ENCODE data around the gene ST6GALNAC5. TPM values are rescaled to one million over a fixed set of nuclear protein-coding genes. Genes with fewer than 3 reads are reported as not detected.
A peak's percentile ranks its signal among the peaks of the same experiment; 100 is the strongest.

Gene ST6GALNAC5
- total RNA-seq, 1 donor from 2014 or later, result 30.7 TPM

DNA sequence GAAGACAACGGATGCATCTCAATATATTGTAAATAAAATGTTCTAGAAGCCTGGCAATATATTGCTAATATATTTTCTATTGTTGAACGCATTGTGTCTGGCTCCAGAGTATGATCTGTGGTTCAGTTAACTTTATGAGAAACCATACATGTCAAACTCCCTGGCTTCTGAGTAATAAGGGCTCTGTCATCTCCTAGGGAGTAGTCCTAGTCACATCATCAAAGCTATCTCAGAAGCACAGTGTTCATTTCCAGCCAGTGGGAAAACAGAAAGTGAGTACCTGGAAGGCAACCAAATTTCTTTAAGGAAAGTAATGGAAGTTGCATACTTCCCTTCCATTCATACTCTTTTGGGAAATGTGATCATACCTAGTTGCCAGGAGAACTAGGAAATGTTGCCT lies 27.0 kb upstream of the ST6GALNAC5 start:
- TF ChIP-seq EZH2phosphoT487 (IDR thresholded peaks at IDR 0.05) (no peak), EZH2 (IDR thresholded peaks at IDR 0.05) (no peak)
- TF ChIP-seq, protein P1, sequence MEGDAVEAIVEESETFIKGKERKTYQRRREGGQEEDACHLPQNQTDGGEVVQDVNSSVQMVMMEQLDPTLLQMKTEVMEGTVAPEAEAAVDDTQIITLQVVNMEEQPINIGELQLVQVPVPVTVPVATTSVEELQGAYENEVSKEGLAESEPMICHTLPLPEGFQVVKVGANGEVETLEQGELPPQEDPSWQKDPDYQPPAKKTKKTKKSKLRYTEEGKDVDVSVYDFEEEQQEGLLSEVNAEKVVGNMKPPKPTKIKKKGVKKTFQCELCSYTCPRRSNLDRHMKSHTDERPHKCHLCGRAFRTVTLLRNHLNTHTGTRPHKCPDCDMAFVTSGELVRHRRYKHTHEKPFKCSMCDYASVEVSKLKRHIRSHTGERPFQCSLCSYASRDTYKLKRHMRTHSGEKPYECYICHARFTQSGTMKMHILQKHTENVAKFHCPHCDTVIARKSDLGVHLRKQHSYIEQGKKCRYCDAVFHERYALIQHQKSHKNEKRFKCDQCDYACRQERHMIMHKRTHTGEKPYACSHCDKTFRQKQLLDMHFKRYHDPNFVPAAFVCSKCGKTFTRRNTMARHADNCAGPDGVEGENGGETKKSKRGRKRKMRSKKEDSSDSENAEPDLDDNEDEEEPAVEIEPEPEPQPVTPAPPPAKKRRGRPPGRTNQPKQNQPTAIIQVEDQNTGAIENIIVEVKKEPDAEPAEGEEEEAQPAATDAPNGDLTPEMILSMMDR (IDR thresholded peaks at IDR 0.05), result no peak
- H3K4me3 Mint-ChIP-seq, result no peak overlapping the region

DNA sequence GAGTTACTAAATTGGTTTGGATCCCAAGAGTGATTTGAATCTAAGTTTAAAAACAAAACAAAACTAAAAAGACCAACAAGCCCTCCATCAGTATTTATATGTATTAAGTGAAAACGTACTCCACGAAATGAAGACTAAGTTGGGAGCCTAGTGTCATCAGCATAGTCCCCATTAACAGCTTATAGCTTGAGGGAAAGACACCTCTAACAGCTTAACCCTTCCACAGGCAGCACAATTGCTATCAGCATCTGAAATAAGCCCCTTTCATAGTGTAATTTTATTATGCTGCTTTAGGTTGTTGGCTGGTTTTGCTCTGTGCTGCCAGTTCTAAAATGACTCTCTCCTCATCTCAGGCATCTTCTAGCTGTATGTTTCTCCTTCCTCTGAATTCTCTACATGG lies 25.8 kb upstream of the ST6GALNAC5 start:
- no peaks in the 10 kb centered on the region for H3K9me3 ChIP-seq (ENCODE audit: low read depth)
- no peak overlapping the region for H3K9ac ChIP-seq
- peak overlapping the region; percentile 46 for H2AFZ ChIP-seq (replicated peaks)
- H3K4me2 ChIP-seq, result no peak overlapping the region
- H3K27me3 Mint-ChIP-seq (ENCODE audit: insufficient read depth, low read depth), result no peaks in the 10 kb centered on the region
- H3K27ac ChIP-seq, result no peak overlapping the region
- no peak overlapping the region for H3K27ac Mint-ChIP-seq
- H3K9me3 Mint-ChIP-seq, result peaks cover 4% of the 10 kb centered on the region
- H3K36me3 ChIP-seq, result no peaks in the 10 kb centered on the region
- H3K4me3 ChIP-seq, result no peak overlapping the region
- no peaks in the 10 kb centered on the region for H3K4me1 ChIP-seq
- no peak for DNase-seq (ENCODE audit: low spot score)
- H3K36me3 Mint-ChIP-seq, result no peaks in the 10 kb centered on the region
- no peaks in the 10 kb centered on the region for H3K4me1 Mint-ChIP-seq
- TF ChIP-seq EZH2 (IDR thresholded peaks at IDR 0.05), result no peak
- TF ChIP-seq, protein P1 (IDR thresholded peaks at IDR 0.05), result no peak
- no peak for TF ChIP-seq EZH2phosphoT487 (IDR thresholded peaks at IDR 0.05)
- H3F3A ChIP-seq (ENCODE audit: low read depth), result no peaks in the 10 kb centered on the region
- H3K79me2 ChIP-seq (ENCODE audit: low read depth), result no peaks in the 10 kb centered on the region
- H3K4me3 Mint-ChIP-seq, result no peak overlapping the region
- no peaks in the 10 kb centered on the region for H3K27me3 ChIP-seq
- H4K20me1 ChIP-seq (ENCODE audit: low read depth), result no peaks in the 10 kb centered on the region

More for the DNA sequence above, 27.0 kb upstream of the ST6GALNAC5 start:
- Histone ChIP-seq H3K9ac (no peak overlapping the region), H2AFZ (replicated peaks) (no peak overlapping the region), H3K4me3 (no peak overlapping the region), H3K79me2 (ENCODE audit: low read depth) (no peaks in the 10 kb centered on the region), H3K36me3 (no peaks in the 10 kb centered on the region), H3K4me1 (no peaks in the 10 kb centered on the region), H4K20me1 (ENCODE audit: low read depth) (no peaks in the 10 kb centered on the region), H3K9me3 (ENCODE audit: low read depth) (no peaks in the 10 kb centered on the region), H3K4me2 (no peak overlapping the region), H3F3A (ENCODE audit: low read depth) (no peaks in the 10 kb centered on the region), H3K27ac (no peak overlapping the region), H3K27me3 (no peaks in the 10 kb centered on the region)
- no peak overlapping the region for H3K27ac Mint-ChIP-seq
- peaks cover 4% of the 10 kb centered on the region for H3K9me3 Mint-ChIP-seq
- no peaks in the 10 kb centered on the region for H3K36me3 Mint-ChIP-seq
- no peaks in the 10 kb centered on the region for H3K4me1 Mint-ChIP-seq
- no peaks in the 10 kb centered on the region for H3K27me3 Mint-ChIP-seq (ENCODE audit: insufficient read depth, low read depth)
- DNase-seq (ENCODE audit: low spot score), result no peak

DNA sequence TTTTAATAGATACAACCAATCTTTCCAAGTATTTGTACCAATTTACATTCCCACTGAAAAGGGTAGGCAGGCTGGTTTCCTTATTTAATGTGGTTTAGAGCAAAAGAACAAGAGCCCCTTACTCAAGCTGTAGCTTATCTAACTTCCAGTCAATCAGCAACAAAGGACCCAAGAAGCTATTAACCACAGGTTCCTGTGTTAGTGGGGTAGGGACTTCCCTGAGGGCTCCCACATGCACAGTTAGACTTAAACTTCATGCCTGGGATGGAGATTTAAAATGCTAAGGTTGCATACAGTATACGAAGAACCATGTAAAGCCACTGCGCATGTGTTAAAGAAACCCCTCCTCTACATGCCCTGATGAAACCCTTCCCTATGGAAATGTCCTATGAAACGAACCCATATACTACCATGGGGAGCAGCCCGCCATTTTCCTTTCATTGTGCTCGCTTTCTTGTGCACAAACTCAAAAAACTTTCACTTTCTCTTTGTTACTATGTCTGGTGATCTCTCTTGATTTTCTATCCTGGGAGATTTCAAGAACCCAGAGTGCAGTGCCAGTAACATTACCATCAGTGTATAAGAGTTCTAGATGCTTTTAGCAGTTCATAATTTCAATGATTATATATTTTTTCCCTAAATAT lies 23.3 kb upstream of the ST6GALNAC5 start:
- Mint-ChIP-seq H3K4me1 (no peaks in the 10 kb centered on the region), H3K27me3 (ENCODE audit: insufficient read depth, low read depth) (no peaks in the 10 kb centered on the region), H3K4me3 (no peak overlapping the region), H3K27ac (no peak overlapping the region), H3K36me3 (no peaks in the 10 kb centered on the region), H3K9me3 (peaks cover 5% of the 10 kb centered on the region)
- H3K79me2 ChIP-seq (ENCODE audit: low read depth), result no peaks in the 10 kb centered on the region
- H3K4me2 ChIP-seq, result no peak overlapping the region
- H3K4me3 ChIP-seq, result no peak overlapping the region
- no peaks in the 10 kb centered on the region for H3K27me3 ChIP-seq
- H2AFZ ChIP-seq (replicated peaks), result no peak overlapping the region
- no peaks in the 10 kb centered on the region for H4K20me1 ChIP-seq (ENCODE audit: low read depth)
- no peak overlapping the region for H3K9ac ChIP-seq
- no peak overlapping the region for H3K27ac ChIP-seq
- no peaks in the 10 kb centered on the region for H3F3A ChIP-seq (ENCODE audit: low read depth)
- DNase-seq (ENCODE audit: low spot score), result no peak
- H3K4me1 ChIP-seq, result no peaks in the 10 kb centered on the region
- H3K9me3 ChIP-seq (ENCODE audit: low read depth), result no peaks in the 10 kb centered on the region
- H3K36me3 ChIP-seq, result no peaks in the 10 kb centered on the region
- TF ChIP-seq EZH2 (IDR thresholded peaks at IDR 0.05) (no peak), EZH2phosphoT487 (IDR thresholded peaks at IDR 0.05) (no peak)
- TF ChIP-seq, protein P1 (IDR thresholded peaks at IDR 0.05), result no peak
